Measurements from ENCODE around the gene C1orf87.

Gene C1orf87

GRCh38 chr1:60059468-60059867 is 14.1 kb downstream of the C1orf87 start:
- DNase-seq = no peak

DNA sequence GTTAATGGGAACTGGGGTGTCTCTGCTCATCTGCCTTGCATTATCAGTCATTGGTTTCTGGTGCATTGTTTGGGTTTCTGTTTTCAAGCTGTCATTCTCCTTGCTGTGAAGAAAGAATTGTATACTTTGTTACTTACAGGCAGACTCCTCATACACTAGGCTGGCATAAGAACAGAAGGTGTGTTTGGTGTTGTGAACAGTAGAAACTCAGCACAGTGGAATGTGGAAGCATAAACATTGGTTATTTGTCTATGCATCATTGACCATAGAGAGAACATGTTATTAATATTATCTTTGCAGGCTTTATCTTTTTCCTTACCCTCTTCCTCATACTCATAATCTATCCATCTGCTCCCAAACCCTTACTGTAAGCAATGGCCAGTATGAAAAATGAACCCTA is 18.2 kb downstream of the C1orf87 start:
- no peak for DNase-seq

- DNase-seq = no peak
Measured at GRCh38 chr1:60054374-60054773, 19.2 kb downstream of the C1orf87 start.

- DNase-seq = no peak
Measured at GRCh38 chr1:60052601-60053000, 21.0 kb downstream of the C1orf87 start.

DNA sequence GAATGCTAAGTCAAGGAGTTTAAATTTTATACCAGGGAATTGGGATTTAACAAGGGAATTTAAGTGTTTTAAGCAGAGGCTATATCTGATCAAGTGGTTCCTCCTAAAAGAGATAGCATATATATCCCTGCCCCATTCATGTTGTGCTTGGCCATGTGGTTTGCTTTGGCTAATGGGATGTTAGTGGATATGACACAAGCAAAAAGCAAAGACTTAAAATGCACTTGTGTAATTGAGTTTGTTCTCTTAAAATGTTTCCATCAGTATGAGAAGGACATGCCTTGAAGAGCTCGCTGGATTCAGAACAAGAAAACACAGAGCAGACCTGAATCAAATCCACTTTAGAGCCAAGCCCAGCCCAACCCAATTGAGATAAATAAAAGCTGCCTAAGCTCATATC is 22.4 kb downstream of the C1orf87 start:
- no peak for DNase-seq

DNA sequence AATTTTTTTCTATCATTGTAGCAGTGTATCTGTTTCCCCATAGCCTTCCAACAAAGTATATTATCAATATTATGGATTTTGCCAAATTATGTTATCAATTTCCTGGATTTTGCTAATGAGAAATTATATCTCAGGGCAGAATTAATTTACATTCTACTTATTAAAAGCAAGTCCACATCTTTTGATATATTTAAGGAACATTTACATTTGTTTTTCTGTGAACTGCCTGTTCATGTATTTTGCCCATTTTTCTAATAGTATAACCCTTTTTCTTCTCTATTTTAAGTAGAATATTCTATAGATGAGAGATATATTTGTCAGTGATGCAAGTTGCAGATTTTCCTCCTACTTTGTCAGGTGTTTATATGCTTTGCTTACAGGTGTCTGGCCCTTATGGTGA is 24.4 kb downstream of the C1orf87 start:
- no peak for DNase-seq

DNA sequence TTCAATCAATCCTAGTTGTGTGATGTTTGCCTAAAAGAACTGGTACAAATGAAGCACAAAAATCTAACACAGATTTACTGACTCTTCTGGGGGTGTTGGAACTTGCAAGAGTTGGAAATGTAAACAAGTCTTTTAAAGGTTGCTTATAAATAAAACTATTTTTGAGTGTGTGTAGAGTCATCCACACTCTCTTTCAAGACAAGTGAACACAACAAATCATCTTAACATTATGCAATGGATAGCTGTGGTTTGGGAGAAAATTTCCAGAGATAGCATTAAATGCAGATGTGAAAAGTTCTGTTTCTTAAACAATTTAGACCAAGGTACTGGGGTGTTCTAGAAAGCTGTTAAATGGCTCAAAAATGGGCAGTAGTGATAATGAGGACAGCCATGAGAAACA is 28.7 kb downstream of the C1orf87 start:
- DNase-seq = no peak

DNA sequence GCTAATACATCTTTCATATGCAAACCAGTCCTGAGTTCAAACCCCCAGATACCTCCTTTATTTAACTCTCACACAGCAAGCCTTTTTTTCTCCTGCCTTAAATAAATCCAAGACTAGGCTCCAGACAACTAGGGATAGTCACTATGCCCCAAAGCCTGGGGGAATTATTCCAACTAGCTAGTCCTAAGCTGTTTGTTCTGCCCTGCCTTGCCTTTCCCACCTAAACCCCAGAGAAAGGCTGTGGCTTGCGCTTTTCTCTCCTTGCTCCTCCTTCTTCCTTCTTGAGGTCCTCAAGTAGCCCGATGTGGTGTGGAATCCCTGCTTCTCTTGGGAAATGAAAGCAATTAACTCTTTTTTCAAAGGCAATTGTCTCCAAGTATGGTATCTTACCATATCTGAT is 31.8 kb downstream of the C1orf87 start:
- no peak for DNase-seq

- DNase-seq = no peak
Measured at GRCh38 chr1:60037669-60038068, 35.9 kb downstream of the C1orf87 start.

DNA sequence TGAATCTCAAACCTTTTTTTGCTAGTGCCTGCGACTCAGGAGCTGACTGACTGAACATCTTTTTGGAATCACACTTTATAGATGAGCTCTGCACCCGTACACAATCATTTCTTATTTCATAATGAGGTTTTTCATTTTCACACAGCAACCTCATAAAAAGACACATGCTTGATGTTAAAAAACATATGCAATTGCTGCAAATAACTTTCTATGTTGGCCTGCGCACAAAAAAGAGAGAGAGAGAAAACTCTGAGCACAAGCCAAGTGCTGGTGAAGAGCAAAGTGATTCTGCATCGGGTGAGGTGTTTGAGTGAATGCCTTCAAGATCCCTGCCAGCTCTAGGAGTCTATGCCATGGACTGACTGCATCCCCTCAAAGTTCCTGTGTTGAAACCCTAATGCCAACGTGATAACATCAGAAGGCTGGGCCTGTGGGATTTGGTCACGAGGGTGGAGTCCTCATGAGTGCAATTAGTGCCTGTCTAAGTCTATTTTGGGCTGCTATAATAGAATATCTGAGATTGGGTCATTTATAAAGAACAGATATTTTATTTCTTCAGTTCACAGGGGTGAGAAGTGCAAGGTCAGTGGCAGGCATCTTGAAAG is 36.6 kb downstream of the C1orf87 start:
- DNase-seq = no peak

- DNase-seq = no peak
Measured at GRCh38 chr1:60035921-60036320, 37.6 kb downstream of the C1orf87 start.

DNA sequence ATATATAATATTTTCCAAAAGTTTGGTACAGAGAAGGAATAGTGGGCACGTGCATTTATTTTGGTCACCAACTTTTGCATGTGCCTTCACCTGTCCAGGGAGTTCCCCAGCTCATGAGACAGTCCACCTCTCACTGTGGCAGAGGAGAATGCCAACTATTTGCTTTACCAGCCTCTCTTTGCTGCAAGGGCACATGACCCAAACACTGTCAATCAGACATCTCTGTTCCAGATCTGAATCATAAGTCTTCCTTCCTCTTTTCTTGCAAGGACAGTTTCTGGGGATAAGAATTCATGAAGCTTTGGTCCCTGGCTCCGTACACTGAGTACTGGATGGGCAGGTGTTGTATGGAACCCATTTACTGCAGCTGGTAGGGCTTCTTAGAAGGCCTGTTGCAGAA is 38.6 kb downstream of the C1orf87 start:
- no peak for DNase-seq

GRCh38 chr1:60033066-60033465 is 40.5 kb downstream of the C1orf87 start:
- DNase-seq = no peak

GRCh38 chr1:60031146-60031545 is 42.4 kb downstream of the C1orf87 start:
- no peak for DNase-seq

DNA sequence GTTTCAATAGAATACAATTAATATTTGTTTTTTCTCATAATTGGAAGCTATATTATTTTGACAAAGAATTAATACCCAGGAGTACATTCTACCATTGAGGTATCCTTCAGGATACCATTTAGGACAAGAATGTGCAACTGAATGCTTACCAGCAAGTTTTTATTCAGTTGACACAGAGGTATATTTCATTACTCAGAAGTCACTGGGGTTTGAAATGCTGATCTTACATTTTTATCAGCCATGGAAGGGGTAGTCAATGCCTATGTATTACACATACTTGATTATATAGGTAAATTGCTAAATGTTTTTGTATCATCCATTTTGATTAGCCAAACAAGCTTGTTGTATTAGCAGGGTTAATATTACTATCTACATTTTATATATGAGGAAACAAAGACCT is 48.0 kb downstream of the C1orf87 start:
- no peak for DNase-seq

GRCh38 chr1:60017508-60018205 is 55.9 kb downstream of the C1orf87 start:
- no peak for DNase-seq

DNA sequence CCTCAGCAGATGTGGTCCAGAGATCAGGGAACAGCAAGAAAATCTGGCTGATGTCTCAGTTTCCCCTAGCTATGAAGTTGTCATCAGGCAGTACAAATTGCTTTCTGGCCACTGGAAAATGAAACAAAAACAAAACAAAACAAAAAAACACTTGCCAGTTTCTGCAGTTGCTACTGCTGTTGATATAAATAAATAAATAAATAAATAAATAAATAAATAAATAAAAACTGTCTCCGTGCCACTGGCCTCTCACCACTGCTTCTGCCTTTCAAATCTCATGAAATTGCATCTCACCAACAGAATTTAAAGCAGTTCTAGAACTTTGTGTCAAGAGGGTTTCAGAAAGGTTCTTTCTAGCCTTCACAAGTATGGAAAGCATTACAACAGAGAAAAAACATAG is 62.9 kb downstream of the C1orf87 start:
- no peak for DNase-seq

GRCh38 chr1:60008500-60008899 is 65.1 kb downstream of the C1orf87 start:
- no peak for DNase-seq

DNA sequence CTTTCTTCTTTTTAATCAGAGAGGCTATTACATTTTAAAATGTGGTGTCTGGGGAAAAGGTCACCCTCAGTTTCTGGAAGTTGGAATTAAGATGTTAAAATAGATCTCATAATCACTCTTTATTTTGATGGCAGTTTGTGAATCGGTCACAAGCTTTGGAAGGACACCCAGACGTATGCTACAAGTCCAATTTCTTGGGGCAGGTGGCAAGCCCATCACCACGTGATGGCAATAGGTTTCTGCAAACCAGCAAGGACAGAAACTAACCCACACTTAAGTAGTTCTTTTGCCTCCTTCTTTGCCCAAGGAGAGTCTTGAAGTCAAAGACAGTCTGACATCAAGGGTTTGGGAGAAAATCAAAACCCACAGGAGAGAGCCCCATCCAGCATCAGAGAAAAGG is 72.9 kb downstream of the C1orf87 start:
- no peak for DNase-seq

GRCh38 chr1:59999746-60000145 is 73.8 kb downstream of the C1orf87 start:
- no peak for DNase-seq

DNA sequence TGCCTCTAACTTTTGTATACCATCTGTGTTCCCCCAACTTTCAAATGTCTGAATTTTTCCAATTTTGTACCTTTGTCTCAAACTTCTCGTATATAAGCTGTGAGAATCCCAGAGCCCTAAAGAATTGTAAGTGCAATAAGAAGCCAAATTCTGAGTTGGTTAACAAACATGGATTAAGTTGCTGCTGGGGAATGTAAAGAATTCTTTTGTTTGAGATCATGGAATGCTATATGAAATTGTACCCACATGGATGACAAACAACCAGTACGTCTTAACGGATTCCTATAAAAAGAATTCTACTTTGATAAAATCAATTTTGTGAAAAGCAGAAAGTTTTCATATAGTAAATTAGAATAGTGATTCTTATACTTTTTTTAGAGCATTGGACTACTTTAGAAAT is 74.6 kb downstream of the C1orf87 start:
- DNase-seq = no peak

DNA sequence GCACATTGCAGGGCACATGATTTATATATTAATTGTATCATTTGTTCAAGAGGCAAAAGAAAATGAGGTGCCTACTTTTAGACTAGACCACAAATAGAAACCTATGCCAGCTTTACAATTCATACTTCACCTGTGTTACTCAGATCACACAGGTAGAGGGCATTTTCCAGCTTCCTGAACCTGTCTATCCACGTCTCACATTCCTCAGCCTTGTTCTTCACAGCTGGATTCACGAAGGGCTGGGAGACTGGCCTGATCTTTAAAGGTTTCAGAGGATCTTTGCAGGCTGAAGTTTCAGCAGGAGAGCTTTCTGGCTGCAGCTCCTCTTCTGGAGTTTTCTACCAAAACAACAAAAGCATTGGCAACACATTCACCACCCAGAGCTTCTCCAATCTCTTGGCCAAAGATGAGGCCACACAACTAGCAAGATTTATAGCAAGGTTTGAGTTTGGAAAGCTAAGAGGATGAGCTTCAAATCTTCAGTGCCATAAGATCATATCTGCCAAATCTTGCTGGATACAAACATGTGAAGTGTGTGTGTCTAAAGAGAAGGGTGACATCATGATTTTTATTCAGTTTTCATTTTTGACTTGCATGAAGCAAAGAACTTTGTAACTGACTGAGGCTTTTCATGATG is 76.0 kb downstream of the C1orf87 start:
- no peak for DNase-seq

DNA sequence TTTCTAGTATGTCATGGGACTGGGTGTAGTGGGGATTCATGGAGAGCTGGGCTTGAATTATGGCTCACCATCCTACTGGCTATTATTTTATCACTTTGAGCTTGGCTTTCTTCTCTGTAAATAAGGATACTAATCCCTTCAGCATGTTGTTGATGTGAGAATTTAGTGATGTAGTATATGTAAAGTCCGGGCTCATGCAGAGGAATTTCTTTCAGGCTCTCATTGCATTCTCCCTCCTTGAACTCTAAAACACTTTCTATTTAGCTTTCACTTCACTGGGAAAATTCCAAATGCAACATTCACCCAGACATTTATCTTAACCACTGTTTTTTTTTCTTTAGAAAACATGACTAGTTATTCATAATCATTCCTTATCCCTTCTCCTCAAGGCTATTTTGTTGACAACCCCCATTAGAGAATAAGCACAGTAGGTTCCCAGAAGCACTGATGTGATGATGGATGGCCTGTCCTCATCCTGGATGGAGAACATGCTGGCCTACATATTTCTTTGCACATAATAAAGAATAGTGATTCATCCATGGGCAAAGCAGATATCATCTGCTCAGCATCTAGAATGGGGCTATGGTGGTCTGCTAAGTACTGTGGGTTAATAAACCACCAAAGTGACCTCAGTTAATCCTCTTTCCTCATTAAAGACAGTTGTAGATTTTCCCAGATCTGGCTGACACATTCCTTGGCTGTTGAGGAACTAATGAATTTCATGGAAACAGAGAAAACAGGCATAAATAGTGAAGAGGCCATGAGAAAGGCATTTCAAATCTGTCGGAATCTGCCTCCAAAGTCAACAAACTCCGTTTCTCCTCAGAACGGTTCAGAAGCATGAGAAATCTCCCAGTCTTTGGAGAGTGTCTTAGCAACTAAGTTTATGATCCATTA is 79.0 kb downstream of the C1orf87 start:
- no peak for DNase-seq
